IMR-90 (cell line): ENCODE data around the gene RNF149. TPM values are rescaled to one million over a fixed set of nuclear protein-coding genes. Genes with fewer than 3 reads are reported as not detected.

Experiments
- ATAC-seq: fragments of 200-7000 bp; cut with Tn5 transposase; 2 replicates; pipeline ENCODE4 v1.9.1; 2020; ENCODE audit warnings: low read depth, mild to moderate bottlenecking, moderate library complexity
- BruUV-seq: library from RNA; stranded (reverse); fragments of 400-500 nt; replicated peaks from 2 replicates; lab custom pipeline; 2021; lab: Mats Ljungman, UMichigan
- CTCF ChIA-PET: fragments of 300-600 bp; formaldehyde crosslinking; extraction: SDS; loops from one replicate; lab custom pipeline; 2021; ENCODE audit warnings: antibody characterized with exemption; lab: Yijun Ruan, JAX
- POLR2A ChIA-PET: fragments of 300-600 bp; sonication (Branson Sonifier 250); formaldehyde crosslinking; loops from one replicate; lab custom pipeline; 2022; ENCODE audit warnings: antibody characterized with exemption; ENCODE audit not compliant: unreplicated experiment; lab: Charles Lee
- DNase-seq: peaks from one replicate; pipeline ENCODE4 v3.0.0; 2013
- H2AFZ ChIP-seq: replicated peaks from 2 replicates; pipeline ENCODE3; 2013; ENCODE audit warnings: low read length, mild to moderate bottlenecking; ENCODE audit not compliant: poor library complexity
- H2AK5ac ChIP-seq: 2 replicates; pipeline ENCODE4 v1.6.1; 2013; ENCODE audit warnings: low read depth, low read length, inconsistent platforms
- H2AK9ac ChIP-seq: replicated peaks from 2 replicates; pipeline ENCODE3; 2013; ENCODE audit warnings: mild to moderate bottlenecking, low read depth, low read length, moderate library complexity; ENCODE audit not compliant: poor library complexity
- H2BK120ac ChIP-seq: 2 replicates; pipeline ENCODE4 v1.6.1; 2013; ENCODE audit warnings: low read depth, low read length, inconsistent platforms
- H2BK15ac ChIP-seq: 3 replicates; pipeline ENCODE4 v1.6.1; 2013; ENCODE audit warnings: low read depth, low read length, inconsistent platforms
- H2BK20ac ChIP-seq: 2 replicates; pipeline ENCODE4 v1.6.1; 2013; ENCODE audit warnings: low read depth, mild to moderate bottlenecking, inconsistent platforms, low read length, moderate library complexity
- H2BK5ac ChIP-seq: 2 replicates; pipeline ENCODE4 v1.6.1; 2013; ENCODE audit warnings: mild to moderate bottlenecking, low read depth, low read length, inconsistent platforms; ENCODE audit not compliant: poor library complexity, severe bottlenecking
- H3K14ac ChIP-seq: replicated peaks from 2 replicates; pipeline ENCODE4 v1.6.1; 2013; ENCODE audit warnings: low read depth, low read length, inconsistent platforms
- H3K18ac ChIP-seq: 2 replicates; pipeline ENCODE4 v1.6.1; 2013; ENCODE audit warnings: low read depth, low read length, control low read depth
- H3K23ac ChIP-seq: 2 replicates; pipeline ENCODE4 v1.6.1; 2013; ENCODE audit warnings: low read depth, low read length, inconsistent platforms
- H3K27ac ChIP-seq: 2 replicates; pipeline ENCODE4 v1.5.1; 2013; ENCODE audit warnings: mild to moderate bottlenecking, control low read depth, low read length; ENCODE audit not compliant: insufficient read depth
- H3K27me3 ChIP-seq: 2 replicates; pipeline ENCODE4 v1.6.1; 2013; ENCODE audit warnings: low read length; ENCODE audit not compliant: control insufficient read depth, insufficient read depth
- H3K36me3 ChIP-seq: 2 replicates; pipeline ENCODE4 v1.6.1; 2013; ENCODE audit warnings: low read length, mixed read lengths; ENCODE audit not compliant: control insufficient read depth, insufficient read depth
- H3K4ac ChIP-seq: 2 replicates; pipeline ENCODE4 v1.6.1; 2013; ENCODE audit warnings: low read depth, low read length, inconsistent platforms
- H3K4me1 ChIP-seq: 2 replicates; pipeline ENCODE4 v1.6.1; 2013; ENCODE audit warnings: low read length, mixed read lengths; ENCODE audit not compliant: control insufficient read depth, insufficient read depth
- H3K4me2 ChIP-seq: 2 replicates; pipeline ENCODE4 v1.6.1; 2013; ENCODE audit warnings: low read depth, mild to moderate bottlenecking, control low read depth, low read length, moderate library complexity
- H3K4me3 ChIP-seq: 2 replicates; pipeline ENCODE4 v1.5.1; 2013; ENCODE audit warnings: low read depth, mild to moderate bottlenecking, control low read depth, low read length, moderate library complexity; ENCODE audit not compliant: insufficient read depth
- H3K56ac ChIP-seq: 2 replicates; pipeline ENCODE4 v1.6.1; 2013; ENCODE audit warnings: low read length, inconsistent platforms; ENCODE audit not compliant: insufficient read depth; ENCODE audit errors: extremely low read depth
- H3K79me1 ChIP-seq, 2 experiments: 2 replicates each; pipeline ENCODE4 v1.6.1; 2013; ENCODE audit warnings: low read length in 2 of 2, inconsistent platforms in 1 of 2, low read depth in 1 of 2
- H3K9ac ChIP-seq: 2 replicates; pipeline ENCODE4 v1.6.1; 2013; ENCODE audit warnings: low read depth, low read length, control low read depth
- H3K9me1 ChIP-seq: 2 replicates; pipeline ENCODE4 v1.6.1; 2013; ENCODE audit warnings: low read length, inconsistent platforms; ENCODE audit not compliant: insufficient read depth
- H3K9me3 ChIP-seq: 2 replicates; pipeline ENCODE4 v1.6.1; 2013; ENCODE audit warnings: low read length; ENCODE audit not compliant: control insufficient read depth, insufficient read depth
- H4K20me1 ChIP-seq: 2 replicates; pipeline ENCODE4 v1.6.1; 2013; ENCODE audit warnings: low read length, inconsistent platforms; ENCODE audit not compliant: insufficient read depth
- H4K5ac ChIP-seq: 2 replicates; pipeline ENCODE4 v1.6.1; 2013; ENCODE audit warnings: mild to moderate bottlenecking, low read depth, low read length, control low read depth
- H4K8ac ChIP-seq, 2 experiments: 2 replicates each; pipeline ENCODE4 v1.6.1; 2013; ENCODE audit warnings: low read depth in 2 of 2, low read length in 2 of 2, control low read depth in 1 of 2, inconsistent platforms in 1 of 2
- H4K91ac ChIP-seq: 2 replicates; pipeline ENCODE4 v1.6.1; 2013; ENCODE audit warnings: low read depth, low read length, inconsistent platforms; ENCODE audit not compliant: insufficient read depth
- CEBPB ChIP-seq: IDR thresholded peaks from 2 replicates; pipeline ENCODE4 v1.6.1; 2012; ENCODE audit warnings: low read depth, low read length, improper control_type of control experiment
- CHD1 ChIP-seq: IDR thresholded peaks from 2 replicates; pipeline ENCODE4 v1.6.1; 2012; ENCODE audit warnings: low read depth, low read length, improper control_type of control experiment
- MAZ ChIP-seq: IDR thresholded peaks from 2 replicates; pipeline ENCODE4 v1.6.1; 2012; ENCODE audit warnings: low read depth, mild to moderate bottlenecking, low read length, improper control_type of control experiment, moderate library complexity, borderline replicate concordance
- NFE2L2 ChIP-seq: fragments of 150-350 bp; IDR thresholded peaks from 2 replicates; pipeline ENCODE4 v1.6.1; 2016; ENCODE audit warnings: low read depth, mild to moderate bottlenecking, low read length
- POLR2A ChIP-seq: IDR thresholded peaks from 2 replicates; pipeline ENCODE4 v1.6.1; 2012; ENCODE audit warnings: mild to moderate bottlenecking, low read depth, low read length
- RAD21 ChIP-seq: IDR thresholded peaks from 2 replicates; pipeline ENCODE4 v1.6.1; 2012; ENCODE audit warnings: low read length, improper control_type of control experiment
- RCOR1 ChIP-seq: IDR thresholded peaks from 2 replicates; pipeline ENCODE4 v1.6.1; 2012; ENCODE audit warnings: mild to moderate bottlenecking, low read length, improper control_type of control experiment; ENCODE audit not compliant: insufficient replicate concordance
- WGBS, 2 experiments: methylation state at CpG; one replicate each; pipeline versions ENCODE4 v1.1.5 to v1.1.7; 2013; ENCODE audit warnings: missing lambda C conversion rate in 2 of 2; ENCODE audit not compliant: insufficient read length in 1 of 2; ENCODE audit errors: extremely low coverage in 2 of 2; 5-methylcytosine and 5-hydroxymethylcytosine counted together
- dilution Hi-C: fragments of 300-500 bp; cut with HindIII; formaldehyde crosslinking; loops from one replicate; pipeline ENCODE4 v1.14.3; 2018; ENCODE audit warnings: low sequenced_read_pairs; ENCODE audit not compliant: unreplicated experiment
- in situ Hi-C: fragments of 300-500 bp; cut with MboI; formaldehyde crosslinking; loops from 3 replicates; pipeline ENCODE4 v1.14.3; 2019; ENCODE audit warnings: low sequenced_read_pairs, inconsistent platforms, mixed read lengths
- intact Hi-C: fragments of 100-400 bp; cut with micrococcal nuclease; formaldehyde crosslinking; loops from 2 replicates; pipeline ENCODE4 v1.10.0; 2022
- polyA plus RNA-seq, 3 experiments: library from polyadenylated mRNA; depleted of rRNA; stranded (reverse); fragments of >200 nt; gene quantifications; 2 replicates each; pipeline ENCODE4 v1.2.3, GENCODE V29; 2012; ENCODE audit warnings: low replicate concordance in 1 of 3
- total RNA-seq: library from RNA; depleted of rRNA; stranded (reverse); fragments of >200 nt; gene quantifications from 2 replicates; pipeline ENCODE4 v1.2.3, GENCODE V29; 2012

The RNF149 gene
- total and polyA plus RNA-seq, 2 of the 4 experiments (the other 2 are of a cell fraction): 14.5 to 18.6 TPM

- H2BK120ac ChIP-seq: no peak overlapping the region
These were observed 11.1 kb downstream of the RNF149 start for GRCh38 chr2:101297383-101297782.

More at GRCh38 chr2:101297383-101297782, 11.1 kb downstream of the RNF149 start:
- Histone ChIP-seq H3K36me3 (peaks cover 4% of the 10 kb centered on the region; the same call in 1 of the 2 replicates), H3K9me3 (no peaks in the 10 kb centered on the region), H3K23ac (no peak overlapping the region), H2AK5ac (no peak overlapping the region), H3K4me2 (no peak overlapping the region), H3K79me1 (peaks cover 25 to 77% of the 10 kb centered on the region in 2 experiments), H3K9ac (no peak overlapping the region), H3K18ac (no peak overlapping the region), H4K20me1 (peaks cover 58% of the 10 kb centered on the region), H4K8ac (no peak overlapping the region), H2AFZ (no peak overlapping the region), H4K91ac (no peak overlapping the region), H3K4me3 (no peak overlapping the region), H3K56ac (no peak overlapping the region), H3K4ac (no peak overlapping the region), H2AK9ac (no peak overlapping the region), H2BK20ac (no peak overlapping the region), H4K5ac (no peak overlapping the region), H3K27me3 (no peaks in the 10 kb centered on the region), H3K14ac (no peak overlapping the region), H2BK15ac (no peak overlapping the region), H3K9me1 (peaks cover 8% of the 10 kb centered on the region), H3K27ac (no peak overlapping the region), H3K4me1 (peaks cover 6% of the 10 kb centered on the region), H2BK5ac (no peak overlapping the region)
- no peak for TF ChIP-seq MAZ
- TF ChIP-seq CHD1: no peak
- TF ChIP-seq RCOR1: no peak
- TF ChIP-seq POLR2A: no peak
- TF ChIP-seq NFE2L2: no peak
- TF ChIP-seq CEBPB: no peak
- no peak for TF ChIP-seq RAD21
- intact Hi-C loops (no loop called here), dilution Hi-C loops (no loop called here), in situ Hi-C loops (no loop called here)
- DNase-seq (no peak), ATAC-seq (no peak)
- WGBS, 2 experiments: no CpG with 5 or more reads among the region's 2 CpGs
- POLR2A ChIA-PET: no interaction called here
- no TSS peak for BruUV-seq
- CTCF ChIA-PET: no interaction called here
